Measurements from ENCODE around the gene LCMT1. TPM values are rescaled to one million over a fixed set of nuclear protein-coding genes. Genes with fewer than 3 reads are reported as not detected.

Gene LCMT1
- polyA plus RNA-seq, 1 donor from 2014 or later, result 34.6 TPM

DNA sequence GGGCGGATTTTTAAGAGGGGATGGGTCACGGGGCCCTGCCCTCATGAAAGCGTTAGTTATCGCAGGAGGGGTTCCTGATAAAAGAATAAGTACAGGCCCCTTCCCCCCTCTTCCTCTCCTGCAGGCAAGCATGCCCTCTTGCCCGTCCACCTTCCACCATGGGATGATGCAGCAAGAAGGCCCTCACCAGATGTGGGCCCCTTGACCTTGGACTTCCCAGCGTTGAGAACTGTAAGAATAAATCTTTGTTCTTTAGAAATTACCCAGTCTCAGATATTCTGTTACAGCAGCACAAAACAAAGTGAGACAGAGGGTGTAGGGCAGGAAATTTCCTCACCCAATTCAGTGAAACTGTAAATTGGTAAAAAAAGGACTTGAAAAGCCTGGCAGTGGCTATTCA, 27.8 kb upstream of the LCMT1 start:
- H3K9me3 Mint-ChIP-seq, result no peaks in the 10 kb centered on the region
- no peak overlapping the region for H3K4me3 Mint-ChIP-seq
- peaks cover 8% of the 10 kb centered on the region for H3K36me3 Mint-ChIP-seq
- H3K27me3 Mint-ChIP-seq, result no peaks in the 10 kb centered on the region
- H3K27ac Mint-ChIP-seq, result peak overlapping the region in 1 of 3 donors; percentile 50
- peaks cover 0 to 3% (median 0%) of the 10 kb centered on the region in 3 donors for H3K4me1 Mint-ChIP-seq

DNA sequence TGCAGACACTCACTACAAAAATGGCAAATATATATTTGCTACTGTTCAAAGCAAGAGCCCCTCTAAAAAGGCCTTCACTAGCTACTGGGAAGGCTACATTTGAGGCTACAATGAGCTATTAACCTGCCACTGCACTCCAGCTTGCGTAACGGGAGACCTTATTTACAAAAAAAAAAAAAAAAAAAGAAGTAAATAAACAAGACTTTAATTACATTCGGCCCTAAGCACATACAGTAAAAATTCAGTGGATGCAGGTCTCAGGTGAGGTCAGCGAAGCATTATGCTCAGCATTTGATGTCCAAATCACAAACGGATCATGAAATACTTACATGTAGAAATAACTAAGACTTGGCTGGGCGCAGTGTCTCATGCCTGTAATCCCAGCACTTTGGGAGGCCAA, 26.7 kb upstream of the LCMT1 start:
- no peak overlapping the region for H3K27ac Mint-ChIP-seq
- H3K27me3 Mint-ChIP-seq, result no peaks in the 10 kb centered on the region
- peaks cover 0 to under 1% (median 0%) of the 10 kb centered on the region in 3 donors for H3K4me1 Mint-ChIP-seq
- H3K36me3 Mint-ChIP-seq, result peaks cover 8% of the 10 kb centered on the region
- no peak overlapping the region for H3K4me3 Mint-ChIP-seq
- H3K9me3 Mint-ChIP-seq, result no peaks in the 10 kb centered on the region

DNA sequence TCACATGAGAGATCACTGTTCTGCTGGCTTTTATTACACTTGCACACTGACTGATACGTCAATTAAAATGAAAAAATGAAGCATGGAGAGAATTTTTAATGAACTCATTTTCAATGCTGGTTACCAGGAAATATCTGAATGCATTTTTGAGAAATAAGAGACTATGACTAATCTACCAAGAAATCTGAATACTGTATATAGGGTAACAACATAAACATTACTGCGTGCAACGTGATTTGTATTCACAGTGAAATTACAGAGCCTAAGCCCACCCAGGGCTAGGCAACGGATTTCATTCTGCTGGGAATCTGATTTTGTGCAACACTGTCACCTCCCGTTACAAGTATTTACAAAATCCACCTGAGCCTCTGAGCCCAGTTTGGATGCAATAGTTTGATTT, 23.8 kb upstream of the LCMT1 start:
- Mint-ChIP-seq H3K4me3 (no peak overlapping the region), H3K36me3 (peaks cover 2% of the 10 kb centered on the region), H3K27ac (peak overlapping the region in 1 of 3 donors; percentile 15), H3K4me1 (no peaks in the 10 kb centered on the region), H3K27me3 (no peaks in the 10 kb centered on the region), H3K9me3 (no peaks in the 10 kb centered on the region)

DNA sequence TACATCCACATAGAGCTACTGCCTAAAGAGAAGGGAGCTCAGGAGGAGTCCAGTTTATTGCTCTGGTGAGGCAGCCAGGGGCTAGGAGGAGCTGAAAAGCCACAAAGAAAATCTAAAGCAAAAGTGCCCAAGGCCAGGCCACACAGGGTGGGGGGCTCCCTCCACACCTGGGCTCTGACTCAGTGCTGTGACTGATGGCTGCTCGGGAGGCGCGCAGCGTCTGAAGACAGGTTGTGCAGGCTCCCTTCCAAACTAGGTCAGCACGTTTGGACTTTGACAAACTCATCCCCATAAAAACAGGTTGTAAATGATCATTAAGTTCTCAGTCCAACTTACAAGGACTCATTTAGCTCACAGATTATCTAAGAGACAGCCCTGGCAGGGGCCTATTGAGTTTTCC, 22.2 kb upstream of the LCMT1 start:
- Mint-ChIP-seq H3K27ac (no peak overlapping the region), H3K27me3 (no peaks in the 10 kb centered on the region), H3K4me3 (no peak overlapping the region), H3K9me3 (no peaks in the 10 kb centered on the region), H3K36me3 (peaks cover 2% of the 10 kb centered on the region), H3K4me1 (peaks cover 8 to 13% (median 13%) of the 10 kb centered on the region in 3 donors)

DNA sequence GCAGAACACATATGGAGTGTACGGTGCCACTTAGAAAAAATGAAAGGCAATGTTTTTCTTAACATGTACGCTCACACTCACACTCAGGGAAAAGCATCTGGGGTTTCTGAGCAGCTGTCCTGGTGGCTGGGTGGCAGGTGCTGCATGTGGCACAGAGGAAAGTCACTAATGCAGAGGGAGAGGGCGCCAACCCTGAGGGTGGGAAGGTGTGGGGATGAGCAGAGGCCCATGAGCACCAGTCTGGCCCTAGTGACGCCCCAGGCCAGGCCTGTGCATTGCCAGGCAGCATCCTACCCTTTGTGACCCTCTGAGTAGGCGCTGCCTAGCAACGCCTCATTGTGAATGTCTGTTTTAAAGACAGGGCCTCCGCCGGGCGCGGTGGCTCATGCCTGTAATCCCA, 19.1 kb upstream of the LCMT1 start:
- Mint-ChIP-seq H3K9me3 (no peaks in the 10 kb centered on the region), H3K4me1 (peaks cover 8 to 15% (median 13%) of the 10 kb centered on the region in 3 donors), H3K27ac (no peak overlapping the region), H3K27me3 (no peaks in the 10 kb centered on the region), H3K4me3 (no peak overlapping the region), H3K36me3 (peaks cover 3% of the 10 kb centered on the region)

DNA sequence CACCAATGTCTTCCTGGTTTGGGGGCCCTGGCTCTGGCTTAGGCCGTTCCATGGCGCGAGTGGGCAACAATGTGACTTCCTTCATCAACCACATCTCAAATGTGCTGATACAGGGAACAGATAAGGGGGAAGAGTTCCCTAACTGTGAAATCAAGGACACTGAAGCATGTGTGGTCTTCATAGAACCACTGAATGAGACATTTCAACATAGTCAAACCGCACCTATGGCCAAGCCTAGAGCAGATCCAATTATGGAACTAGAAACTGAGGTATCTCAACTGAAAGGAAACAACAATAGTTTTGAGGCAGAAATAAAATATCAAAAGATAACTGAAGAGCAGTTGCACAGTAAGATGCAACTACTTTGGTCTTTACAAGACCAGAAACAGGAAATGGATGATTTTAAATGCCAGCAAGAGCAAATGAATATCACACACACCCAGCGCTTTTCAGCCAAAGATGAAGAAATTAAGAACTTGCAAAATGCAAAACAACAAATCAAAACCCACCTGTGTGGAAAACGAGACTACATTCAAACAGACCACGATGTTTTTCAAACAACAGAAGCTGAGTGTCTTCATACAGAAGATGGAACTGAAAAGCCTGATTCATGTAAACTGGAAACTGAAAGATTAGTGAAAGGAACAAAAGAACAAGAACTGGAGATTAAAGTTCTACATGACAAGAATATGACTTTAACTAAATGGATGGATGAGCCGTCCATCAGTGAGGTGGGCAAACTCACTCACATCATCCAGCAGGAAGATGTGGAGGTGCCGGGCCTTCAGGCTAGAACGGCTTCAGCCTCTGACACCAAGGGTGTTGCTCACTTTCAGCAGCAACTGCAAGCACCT, 18.1 kb upstream of the LCMT1 start:
- Mint-ChIP-seq H3K9me3 (no peaks in the 10 kb centered on the region), H3K4me3 (peak overlapping the region in 3 of 4 donors; percentile 6 to 70 (median 51)), H3K27me3 (no peaks in the 10 kb centered on the region)

DNA sequence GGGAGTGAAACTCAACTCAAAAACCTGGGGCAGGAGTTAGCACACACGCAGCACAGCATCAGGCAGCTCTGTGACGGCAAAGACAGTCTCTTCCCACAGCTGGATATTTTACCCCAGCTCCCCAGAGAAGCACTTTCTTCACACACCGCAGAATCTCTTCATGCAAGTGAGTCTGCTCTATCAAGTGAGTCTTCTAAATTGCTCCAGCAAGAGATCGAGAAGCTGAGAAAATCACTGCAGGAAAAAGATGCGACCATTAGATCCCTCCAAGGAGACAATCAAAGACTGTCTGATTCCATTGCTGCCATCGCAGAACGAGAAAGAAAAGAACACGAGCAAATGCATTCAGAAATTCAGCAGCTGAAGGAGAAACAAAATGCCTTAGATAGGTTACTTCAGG, 16.9 kb upstream of the LCMT1 start:
- Mint-ChIP-seq H3K36me3 (peaks cover 3% of the 10 kb centered on the region), H3K4me1 (peaks cover 8 to 15% (median 13%) of the 10 kb centered on the region in 3 donors), H3K27me3 (no peaks in the 10 kb centered on the region), H3K27ac (peak overlapping the region in 1 of 3 donors; percentile 56), H3K9me3 (no peaks in the 10 kb centered on the region), H3K4me3 (no peak overlapping the region)

More for the DNA sequence above, 18.1 kb upstream of the LCMT1 start:
- Mint-ChIP-seq H3K4me1 (peaks cover 8 to 15% (median 13%) of the 10 kb centered on the region in 3 donors), H3K36me3 (peaks cover 3% of the 10 kb centered on the region), H3K27ac (peak overlapping the region in 1 of 3 donors; percentile 87)

DNA sequence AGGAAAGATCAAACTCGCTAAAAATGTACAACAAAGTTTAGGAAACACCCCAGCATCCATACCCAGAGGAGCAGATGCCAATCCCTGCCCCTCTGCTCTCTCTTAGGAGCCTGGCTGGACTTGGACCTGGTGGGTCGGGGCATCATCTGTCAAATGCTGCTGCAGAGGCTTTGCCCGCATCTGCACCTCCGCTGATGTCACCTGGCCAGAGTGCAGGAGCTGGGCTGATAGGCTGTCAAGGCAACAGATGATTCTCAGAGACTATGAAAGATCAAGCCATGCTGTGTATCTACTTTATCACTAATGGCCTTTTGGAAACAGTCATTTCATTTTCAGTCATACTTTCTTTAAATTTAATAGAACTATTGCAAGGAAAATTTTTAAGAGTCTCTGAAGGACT, 15.9 kb upstream of the LCMT1 start:
- Mint-ChIP-seq H3K4me3 (no peak overlapping the region), H3K36me3 (peaks cover 3% of the 10 kb centered on the region), H3K9me3 (no peaks in the 10 kb centered on the region), H3K27ac (peak overlapping the region in 1 of 3 donors; percentile 16), H3K4me1 (peaks cover 8 to 15% (median 13%) of the 10 kb centered on the region in 3 donors), H3K27me3 (no peaks in the 10 kb centered on the region)

DNA sequence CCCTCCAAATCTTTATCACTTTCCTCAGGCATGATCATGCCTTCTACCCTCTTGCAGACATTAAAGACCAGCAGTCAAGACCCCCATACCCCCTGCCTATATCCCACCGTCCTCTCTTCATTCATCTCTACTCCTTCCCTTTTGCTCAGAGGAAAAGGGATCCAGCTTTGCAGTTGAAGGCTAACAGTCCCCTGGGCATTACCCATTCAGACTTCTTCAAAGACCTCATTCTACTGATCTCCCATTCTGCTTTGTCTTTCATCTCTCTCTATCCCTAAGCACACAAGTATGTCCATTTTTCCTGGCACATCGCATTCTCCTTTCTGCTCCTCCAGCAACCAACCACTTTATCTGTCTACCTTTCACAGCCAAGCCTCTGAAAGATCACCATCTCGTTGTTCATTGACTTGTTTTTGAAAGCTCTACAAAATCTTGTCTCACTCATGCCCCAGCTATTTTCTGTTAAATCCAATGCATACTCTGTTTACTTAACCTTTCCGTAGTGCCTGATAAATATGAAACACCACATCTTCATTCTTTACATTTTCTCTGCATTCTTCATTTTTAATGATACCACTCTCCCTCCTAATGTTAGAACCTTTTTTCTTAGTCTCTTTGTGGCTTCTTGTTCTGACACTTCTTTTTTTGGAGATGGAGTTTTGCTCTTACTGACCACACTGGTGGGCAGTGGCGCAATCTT, 14.1 kb upstream of the LCMT1 start:
- H3K4me3 Mint-ChIP-seq, result no peak overlapping the region
- no peaks in the 10 kb centered on the region for H3K27me3 Mint-ChIP-seq
- H3K27ac Mint-ChIP-seq, result no peak overlapping the region
- H3K4me1 Mint-ChIP-seq, result peaks cover 8 to 15% (median 13%) of the 10 kb centered on the region in 3 donors
- H3K9me3 Mint-ChIP-seq, result no peaks in the 10 kb centered on the region
- peaks cover 3% of the 10 kb centered on the region for H3K36me3 Mint-ChIP-seq

DNA sequence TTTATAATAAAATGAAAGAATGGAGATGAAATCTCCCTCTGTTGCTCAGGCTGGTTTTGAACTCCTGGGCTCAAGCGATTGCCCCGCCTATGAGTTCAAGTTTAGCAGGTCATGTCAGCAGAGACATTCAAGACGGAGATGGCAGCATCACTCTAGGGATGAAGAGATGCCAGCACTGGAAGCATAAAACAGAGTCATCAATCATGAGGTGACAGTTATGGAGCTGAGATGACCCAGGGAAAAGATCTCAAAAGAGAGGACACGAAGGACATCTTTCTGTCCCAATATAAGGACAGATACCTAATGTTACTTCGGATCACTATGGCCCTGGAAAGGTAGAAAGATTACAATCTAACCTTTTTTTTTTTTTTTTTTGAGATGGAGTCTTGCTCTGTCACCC, 11.0 kb upstream of the LCMT1 start:
- Mint-ChIP-seq H3K4me3 (no peak overlapping the region), H3K27ac (no peak overlapping the region), H3K4me1 (peaks cover 0 to 2% (median 0%) of the 10 kb centered on the region in 3 donors), H3K9me3 (no peaks in the 10 kb centered on the region), H3K36me3 (peaks cover 1% of the 10 kb centered on the region), H3K27me3 (no peaks in the 10 kb centered on the region)

DNA sequence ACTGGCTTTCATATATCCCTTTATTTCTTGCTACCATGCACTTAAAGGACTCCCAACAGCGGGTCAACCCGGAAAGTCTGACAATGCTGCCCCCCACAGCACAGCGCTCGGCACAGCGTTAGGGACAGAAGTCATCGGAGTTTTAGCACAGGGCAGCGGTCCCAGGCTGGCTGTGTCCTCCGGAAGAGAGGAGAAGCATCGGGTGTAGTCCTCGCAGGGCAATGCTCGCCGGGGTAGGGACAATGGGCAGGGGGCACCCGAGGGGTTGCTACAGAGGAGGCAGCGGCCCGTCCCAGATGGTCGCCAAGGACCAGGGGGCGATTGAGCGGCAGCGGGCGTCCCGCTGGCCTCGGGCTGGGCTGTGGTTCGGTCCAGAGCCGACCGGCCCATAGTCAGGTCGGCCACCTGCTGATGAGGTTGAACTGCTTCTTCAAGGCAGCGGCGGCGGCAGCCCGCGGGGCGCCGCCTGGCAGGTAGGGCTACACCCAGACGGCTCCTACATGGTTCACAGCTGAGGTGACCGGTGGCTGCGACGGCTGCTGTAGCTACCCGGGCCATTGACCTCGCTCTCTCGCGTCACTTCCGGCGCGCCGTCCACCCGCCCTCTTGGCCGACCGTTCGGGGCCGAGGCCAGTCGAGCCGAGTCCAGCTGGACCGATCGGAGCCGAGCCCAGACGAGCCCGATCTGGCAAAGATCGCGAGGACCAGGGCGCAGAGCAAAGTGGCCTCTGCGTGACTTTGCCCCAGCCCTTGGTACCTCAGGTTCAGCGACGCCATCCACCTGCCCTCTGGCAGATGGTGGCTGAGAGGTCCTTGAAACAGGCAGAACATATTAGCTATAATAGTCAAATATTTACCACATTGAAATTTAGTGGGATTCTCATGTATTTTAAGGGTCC, 4.7 kb upstream of the LCMT1 start:
- Mint-ChIP-seq H3K27me3 (no peaks in the 10 kb centered on the region), H3K9me3 (no peaks in the 10 kb centered on the region), H3K4me1 (peaks cover 27 to 32% (median 27%) of the 10 kb centered on the region in 3 donors), H3K27ac (peak overlapping the region; percentile 77 to 97 (median 85)), H3K4me3 (peak overlapping the region; percentile 84 to 100 (median 94)), H3K36me3 (peaks cover 1% of the 10 kb centered on the region)

DNA sequence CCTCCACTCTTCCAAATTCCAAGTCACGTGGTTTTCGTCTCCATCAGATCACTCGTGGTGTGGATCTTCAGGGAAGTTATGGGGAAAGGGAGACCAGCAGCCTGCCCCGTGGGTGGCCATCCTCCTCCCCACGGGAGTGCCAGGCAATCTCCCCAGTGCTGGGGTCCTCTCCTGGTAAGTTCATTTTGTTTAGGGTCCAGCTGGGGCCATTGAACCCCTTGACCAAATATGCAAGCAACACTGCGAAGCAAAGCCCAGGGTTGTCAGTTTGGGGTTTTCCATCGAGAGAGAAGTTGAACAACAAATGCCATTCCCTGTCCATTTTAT, 4.1 kb upstream of the LCMT1 start:
- Mint-ChIP-seq H3K27me3 (no peaks in the 10 kb centered on the region), H3K9me3 (no peaks in the 10 kb centered on the region), H3K4me1 (peaks cover 27 to 32% (median 30%) of the 10 kb centered on the region in 3 donors), H3K4me3 (peak overlapping the region; percentile 84 to 100 (median 94)), H3K27ac (peak overlapping the region; percentile 77 to 97 (median 85)), H3K36me3 (peaks cover 1% of the 10 kb centered on the region)

DNA sequence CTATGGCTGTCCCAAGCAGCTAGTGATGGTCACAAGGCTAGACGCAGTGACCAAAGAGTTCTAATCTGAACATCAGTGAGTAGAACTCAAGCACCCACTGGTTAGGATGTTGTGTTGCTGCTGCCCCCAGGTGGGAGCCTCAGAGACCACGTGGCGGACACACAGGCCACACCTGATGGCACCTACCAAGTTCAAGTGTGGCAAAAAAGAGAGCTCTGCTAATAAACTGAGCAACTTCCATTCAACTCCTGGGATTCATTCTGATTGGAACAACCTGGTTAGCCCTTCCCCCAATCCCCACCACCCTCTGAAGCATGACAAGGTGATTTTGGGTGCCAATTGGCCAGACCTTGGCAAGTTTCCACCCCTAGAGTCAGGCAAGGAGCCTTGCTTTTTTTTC, 3.5 kb upstream of the LCMT1 start:
- peak overlapping the region; percentile 84 to 100 (median 94) for H3K4me3 Mint-ChIP-seq
- H3K9me3 Mint-ChIP-seq, result no peaks in the 10 kb centered on the region
- H3K4me1 Mint-ChIP-seq, result peaks cover 27 to 32% (median 31%) of the 10 kb centered on the region in 3 donors
- H3K36me3 Mint-ChIP-seq, result peaks cover 1% of the 10 kb centered on the region
- peak overlapping the region; percentile 45 to 97 (median 85) for H3K27ac Mint-ChIP-seq
- no peaks in the 10 kb centered on the region for H3K27me3 Mint-ChIP-seq

DNA sequence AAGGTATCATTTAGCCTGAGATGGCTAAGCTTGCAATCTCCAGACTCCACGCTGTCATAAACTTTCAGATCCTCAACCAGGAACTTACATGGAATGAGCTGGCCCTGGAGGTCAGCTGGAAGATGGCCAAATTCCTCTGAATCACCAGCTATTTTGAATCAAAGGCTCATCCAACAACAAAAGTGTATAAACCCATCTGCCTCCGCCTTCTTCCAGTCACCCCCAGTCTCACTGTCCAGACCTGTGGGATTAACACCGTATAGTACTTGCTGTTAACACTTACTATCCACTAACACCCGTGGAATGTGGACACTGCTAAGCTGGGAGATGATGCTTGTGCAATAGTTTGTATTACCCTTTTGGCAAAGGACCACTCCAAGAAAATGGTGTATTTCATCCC, 1.9 kb upstream of the LCMT1 start:
- Mint-ChIP-seq H3K36me3 (peaks cover 3% of the 10 kb centered on the region), H3K9me3 (no peaks in the 10 kb centered on the region), H3K27ac (peak overlapping the region in 1 of 3 donors; percentile 61), H3K4me3 (peak overlapping the region in 2 of 4 donors; percentile 63 to 86), H3K27me3 (no peaks in the 10 kb centered on the region), H3K4me1 (peaks cover 32 to 39% (median 32%) of the 10 kb centered on the region in 3 donors)

Measured in IgD-negative memory B cell (primary cell).